H54 (cell line): ENCODE measurements around the gene ELP4.
"Not testable (repeated sequence)": the region's sequence is repeated elsewhere in the genome, so short reads cannot be mapped to it uniquely, and the experiment has no call there.

Experiments
- DNase-seq: peaks from one replicate; pipeline ENCODE4 v3.0.0; 2011; ENCODE audit warnings: low spot score, mixed read lengths; ENCODE audit not compliant: insufficient read length
- FAIRE-seq: peaks from 3 replicates; lab custom pipeline; 2011; peaks lifted over from hg19 to GRCh38; lab: Jason Lieb, UNC
- POLR2A ChIP-seq: IDR thresholded peaks from 2 replicates; pipeline ENCODE4 v1.6.1; 2011; ENCODE audit warnings: low read depth, mild to moderate bottlenecking, low read length

The ELP4 gene, protein sequence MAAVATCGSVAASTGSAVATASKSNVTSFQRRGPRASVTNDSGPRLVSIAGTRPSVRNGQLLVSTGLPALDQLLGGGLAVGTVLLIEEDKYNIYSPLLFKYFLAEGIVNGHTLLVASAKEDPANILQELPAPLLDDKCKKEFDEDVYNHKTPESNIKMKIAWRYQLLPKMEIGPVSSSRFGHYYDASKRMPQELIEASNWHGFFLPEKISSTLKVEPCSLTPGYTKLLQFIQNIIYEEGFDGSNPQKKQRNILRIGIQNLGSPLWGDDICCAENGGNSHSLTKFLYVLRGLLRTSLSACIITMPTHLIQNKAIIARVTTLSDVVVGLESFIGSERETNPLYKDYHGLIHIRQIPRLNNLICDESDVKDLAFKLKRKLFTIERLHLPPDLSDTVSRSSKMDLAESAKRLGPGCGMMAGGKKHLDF

GRCh38 chr11:31509429-31510345 is at the start of gene ELP4, which contains the start of gene IMMP1L:
Gene ELP4, plus strand, starts transcription at chr11:31509767. Its CDS starts 18 bp downstream, at chr11:31509785.
Gene IMMP1L, minus strand, starts transcription at chr11:31509622. Its CDS starts 46,346 bp downstream, at chr11:31463276.
- DNase-seq = peak; percentile 84
- peak; percentile 99 for FAIRE-seq

DNA sequence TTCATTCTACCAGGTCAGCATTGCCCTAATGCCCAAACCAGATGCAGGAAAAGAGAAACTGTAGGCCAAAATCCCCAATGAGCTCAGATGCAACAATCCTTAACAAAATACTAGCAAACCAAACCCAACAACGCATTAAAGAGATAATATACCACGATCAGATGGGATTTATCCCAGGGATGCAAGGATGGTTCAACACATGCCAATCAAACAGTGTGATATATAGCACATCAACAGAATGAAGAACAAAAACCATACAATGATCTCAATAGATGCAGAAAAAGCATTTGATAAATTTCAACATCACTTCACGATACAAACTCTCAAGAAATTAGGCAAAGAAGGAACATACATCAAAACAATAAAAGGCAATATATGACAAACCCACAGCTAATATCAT is 45.1 kb upstream of the ELP4 start:
- FAIRE-seq = no peak
- TF ChIP-seq POLR2A = no peak
- DNase-seq = no peak

More at GRCh38 chr11:31509429-31510345, at the start of gene ELP4, which contains the start of gene IMMP1L:
- TF ChIP-seq POLR2A = peak; percentile 93

DNA sequence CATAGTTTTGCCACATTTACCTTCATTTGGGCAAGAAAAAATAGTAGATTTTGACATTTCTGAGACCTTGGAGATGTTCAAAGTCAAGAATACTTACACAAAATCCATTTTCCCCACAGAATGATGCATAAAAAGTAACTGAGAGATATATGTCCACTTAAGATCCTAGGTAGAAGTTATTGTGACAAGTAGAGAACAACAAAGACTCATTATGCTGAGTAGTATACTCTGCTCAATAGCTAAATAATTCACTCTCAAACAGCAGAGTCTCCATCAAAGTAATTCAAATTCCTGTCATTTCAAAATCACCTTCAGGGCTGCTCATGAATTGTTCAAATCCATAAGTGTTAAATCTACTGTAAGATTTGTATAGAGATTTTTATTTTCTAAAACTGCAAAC is 35.5 kb upstream of the ELP4 start:
- DNase-seq (no peak), FAIRE-seq (no peak)
- TF ChIP-seq POLR2A = no peak

GRCh38 chr11:31477528-31478222 is 31.9 kb upstream of the ELP4 start:
- no peak for TF ChIP-seq POLR2A
- no peak for DNase-seq
- no peak for FAIRE-seq

- FAIRE-seq (no peak), DNase-seq (no peak)
- no peak for TF ChIP-seq POLR2A
Observed at GRCh38 chr11:31478223-31478590, 31.4 kb upstream of the ELP4 start.

DNA sequence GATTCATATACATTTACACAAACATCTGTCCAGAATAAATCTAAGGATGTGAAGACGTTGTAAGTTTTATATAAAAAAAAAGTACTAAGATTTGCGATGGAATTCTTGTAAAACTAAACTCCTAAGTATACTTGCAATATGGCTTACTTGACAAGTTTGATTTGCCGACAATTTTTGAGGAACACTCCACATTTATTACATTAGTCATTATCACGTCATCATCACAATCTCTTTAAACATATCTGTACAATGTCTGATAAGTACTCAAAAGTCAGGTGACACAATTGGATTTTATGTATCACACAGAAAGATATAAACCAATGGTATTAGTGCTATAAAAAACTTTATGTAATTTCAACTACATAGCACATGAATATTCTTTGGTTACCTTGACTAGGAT is 30.5 kb upstream of the ELP4 start:
- no peak for TF ChIP-seq POLR2A
- FAIRE-seq (no peak), DNase-seq (no peak)

GRCh38 chr11:31480930-31481329 is 28.6 kb upstream of the ELP4 start:
- no peak for TF ChIP-seq POLR2A
- FAIRE-seq (no peak), DNase-seq (no peak)

GRCh38 chr11:31484497-31484896 is 25.1 kb upstream of the ELP4 start:
- FAIRE-seq = no peak
- DNase-seq = no peak
- TF ChIP-seq POLR2A = no peak

DNA sequence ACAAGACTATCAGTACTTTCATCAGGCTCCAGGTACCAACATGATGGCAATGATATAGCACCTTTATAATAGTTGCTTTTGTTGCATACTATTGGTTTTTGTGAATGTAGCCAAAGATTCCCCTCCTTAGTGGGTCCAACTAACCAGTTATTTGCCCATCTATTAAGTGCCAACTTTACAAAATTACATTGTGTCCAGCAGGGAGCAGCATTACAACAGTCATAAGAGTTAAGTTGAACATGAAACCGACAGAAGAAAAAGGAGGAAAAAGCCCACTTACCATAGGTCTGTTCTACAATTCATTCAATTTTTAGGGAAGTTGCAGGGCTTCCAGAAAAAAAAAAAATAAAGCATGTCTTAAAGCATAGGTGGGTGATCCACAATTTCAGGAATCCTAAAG is 21.7 kb upstream of the ELP4 start:
- DNase-seq (no peak), FAIRE-seq (peak; percentile 58)
- no peak for TF ChIP-seq POLR2A

GRCh38 chr11:31492320-31492913 is 17.1 kb upstream of the ELP4 start:
- FAIRE-seq = no peak
- DNase-seq = no peak
- no peak for TF ChIP-seq POLR2A

GRCh38 chr11:31493235-31493634 is 16.3 kb upstream of the ELP4 start:
- no peak for TF ChIP-seq POLR2A
- FAIRE-seq (no peak), DNase-seq (no peak)

- not testable (repeated sequence) for FAIRE-seq, DNase-seq
Observed at GRCh38 chr11:31493762-31494161, 15.8 kb upstream of the ELP4 start.

DNA sequence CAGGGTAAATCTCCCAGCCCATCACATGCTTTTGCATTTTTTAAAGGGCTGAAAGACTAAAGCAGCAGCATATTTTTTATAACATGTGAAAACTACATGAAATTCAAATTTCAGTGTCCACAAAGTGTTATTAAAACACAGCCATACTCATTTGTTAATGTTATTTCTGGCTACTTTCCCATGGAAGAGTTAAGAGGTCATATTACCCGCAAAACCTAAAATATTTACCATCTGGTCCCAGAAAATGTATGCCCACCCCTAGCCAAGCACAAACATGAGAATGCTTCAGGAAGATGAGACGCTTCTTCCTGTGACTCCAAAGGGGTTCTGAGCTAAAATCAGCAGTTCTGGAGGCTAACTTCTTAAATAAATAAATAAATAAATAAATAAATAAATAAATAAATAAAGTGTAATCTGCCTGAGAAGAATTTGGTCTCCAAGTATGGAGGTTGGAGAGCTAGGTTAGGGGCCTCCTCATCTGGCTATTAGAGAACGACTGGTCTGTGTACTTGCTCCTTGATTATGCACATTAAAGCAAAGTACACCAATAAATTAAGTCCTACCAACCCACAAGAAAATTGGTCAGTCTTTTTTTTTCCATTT is 9.9 kb upstream of the ELP4 start:
- no peak for TF ChIP-seq POLR2A
- DNase-seq (no peak), FAIRE-seq (peak; percentile 38)
